C1 segment of cervical spinal cord (tissue), 14 donors: ENCODE results near the gene ZNF506.
"Not testable (repeated sequence)": the region's sequence is repeated elsewhere in the genome, so short reads cannot be mapped to it uniquely, and the experiment has no call there.

Experiments
- DNase-seq, 14 donors: peaks; one replicate each; lab custom pipeline; 2025; lab: John Stamatoyannopoulos, UW

ZNF506 gene

GRCh38 chr19:19821366-19821951 is at the start of gene ZNF506:
ZNF506 (minus strand) TSS chr19:19821750; CDS start chr19:19821603, 147 bp downstream.
- peak; percentile 39 to 97 (median 92) for DNase-seq

- not testable (repeated sequence) for DNase-seq
These were observed 48.5 kb upstream of the ZNF506 start for GRCh38 chr19:19870086-19870485.

GRCh38 chr19:19866611-19867248 is 45.2 kb upstream of the ZNF506 start:
- DNase-seq = peak in 7 of 14 donors; percentile 0 to 46 (median 21)

GRCh38 chr19:19865750-19866610 is 44.4 kb upstream of the ZNF506 start, which contains the start of gene ZNF253:
ZNF253 (plus strand) TSS chr19:19865882; CDS start chr19:19865997, 115 bp downstream.
- DNase-seq = peak; percentile 74 to 98 (median 94)

GRCh38 chr19:19860756-19861390 is 39.3 kb upstream of the ZNF506 start:
- DNase-seq = no peak

GRCh38 chr19:19858751-19859150 is 37.2 kb upstream of the ZNF506 start:
- DNase-seq = no peak

GRCh38 chr19:19851740-19852139 is 30.2 kb upstream of the ZNF506 start:
- not testable (repeated sequence) for DNase-seq

- no peak for DNase-seq
These were observed 27.5 kb upstream of the ZNF506 start for GRCh38 chr19:19849056-19849455.

- no peak for DNase-seq
These were observed 26.2 kb upstream of the ZNF506 start for GRCh38 chr19:19847781-19848180.

GRCh38 chr19:19835560-19836038 is 14.0 kb upstream of the ZNF506 start:
- DNase-seq = no peak

- DNase-seq = no peak
These were observed 5.3 kb upstream of the ZNF506 start for GRCh38 chr19:19826875-19827274.

GRCh38 chr19:19823916-19824315 is 2.4 kb upstream of the ZNF506 start:
- DNase-seq = no peak

- not testable (repeated sequence) for DNase-seq
These were observed 426 bp upstream of the ZNF506 start for GRCh38 chr19:19821976-19822375.

- no peak for DNase-seq
These were observed 703 bp downstream of the ZNF506 start for GRCh38 chr19:19820774-19821320.

- DNase-seq = no peak
These were observed 4.2 kb downstream of the ZNF506 start for GRCh38 chr19:19817357-19817756.

GRCh38 chr19:19816679-19817078 is 4.9 kb downstream of the ZNF506 start:
- no peak for DNase-seq

- not testable (repeated sequence) for DNase-seq
These were observed 9.6 kb downstream of the ZNF506 start for GRCh38 chr19:19811999-19812398.

GRCh38 chr19:19805480-19805879 is 16.1 kb downstream of the ZNF506 start:
- DNase-seq = no peak

- no peak for DNase-seq
These were observed 33.5 kb downstream of the ZNF506 start for GRCh38 chr19:19788015-19788414.

- DNase-seq = not testable (repeated sequence)
These were observed 36.1 kb downstream of the ZNF506 start for GRCh38 chr19:19785476-19785875.

GRCh38 chr19:19782783-19783182 is 38.8 kb downstream of the ZNF506 start:
- DNase-seq = no peak
